GM18498 (cell line): Measurements from ENCODE around the gene SLC38A5.
"Not testable (repeated sequence)": the region's sequence is repeated elsewhere in the genome, so short reads cannot be mapped to it uniquely, and the experiment has no call there.

Source experiments
- ATAC-seq: cut with Tn5 transposase; IDR thresholded peaks from one replicate; pipeline ENCODE4 v1.9.1; 2021; ENCODE audit warnings: mild to moderate bottlenecking, moderate library complexity; ENCODE audit not compliant: unreplicated experiment

Gene SLC38A5

DNA sequence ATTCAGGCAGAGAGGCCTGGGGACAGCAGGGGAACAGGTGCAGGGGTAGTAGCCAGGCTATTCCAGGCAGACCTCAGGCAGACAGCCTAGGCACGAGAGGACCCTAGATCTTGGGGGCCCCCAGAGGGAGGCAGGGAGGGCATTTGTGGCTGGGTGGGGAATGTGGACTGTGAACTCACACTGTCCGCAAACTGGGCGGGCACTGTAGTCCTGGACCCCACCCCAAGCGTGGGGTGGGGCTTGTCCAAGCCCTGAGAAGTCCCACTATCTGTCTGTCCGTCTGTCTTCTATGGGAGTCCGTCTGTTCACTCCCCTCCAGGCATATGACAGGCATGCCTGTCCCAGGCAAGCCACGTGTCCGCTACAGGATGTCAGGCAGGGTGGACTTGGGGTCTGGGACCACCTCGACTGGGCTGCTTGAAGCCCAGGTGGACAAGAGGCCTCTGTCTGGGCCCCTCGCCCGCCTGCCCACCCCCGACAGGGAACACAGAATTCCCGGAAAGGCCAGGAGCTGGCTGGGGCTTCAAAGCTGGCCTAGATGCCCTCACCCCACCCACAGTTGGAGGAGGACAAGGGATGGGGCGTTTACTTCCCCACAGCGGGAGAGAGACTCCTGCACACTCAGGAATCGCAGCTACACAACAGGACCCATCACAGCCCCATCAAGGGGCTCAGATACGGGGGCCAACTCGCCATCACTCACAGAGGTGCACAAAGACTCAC lies at the start of gene SLC38A5:
SLC38A5 (minus strand) TSS at position 151 of the 723 bp plus-strand sequence. CDS start 2,336 bp downstream, outside the sequence.
- no peak for ATAC-seq

DNA sequence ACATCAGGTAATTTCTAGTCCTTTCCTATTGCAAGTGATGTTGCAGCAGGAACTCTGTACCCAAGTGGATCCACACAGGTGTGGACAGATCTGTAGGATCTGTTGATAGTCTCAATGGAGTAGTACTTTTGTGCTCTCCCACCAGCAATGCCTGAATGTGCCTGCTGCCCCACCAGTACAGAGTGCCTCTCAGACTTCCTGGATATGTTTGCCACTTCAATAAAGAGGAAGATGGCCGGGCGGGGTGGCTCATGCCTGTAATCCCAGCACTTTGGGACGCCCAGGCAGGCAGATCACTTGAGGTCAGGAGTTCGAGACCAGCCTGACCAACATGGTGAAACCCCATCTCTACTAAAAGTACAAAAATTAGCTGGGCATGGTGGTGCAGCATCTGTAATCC lies 49.4 kb upstream of the SLC38A5 start:
- not testable (repeated sequence) for ATAC-seq

DNA sequence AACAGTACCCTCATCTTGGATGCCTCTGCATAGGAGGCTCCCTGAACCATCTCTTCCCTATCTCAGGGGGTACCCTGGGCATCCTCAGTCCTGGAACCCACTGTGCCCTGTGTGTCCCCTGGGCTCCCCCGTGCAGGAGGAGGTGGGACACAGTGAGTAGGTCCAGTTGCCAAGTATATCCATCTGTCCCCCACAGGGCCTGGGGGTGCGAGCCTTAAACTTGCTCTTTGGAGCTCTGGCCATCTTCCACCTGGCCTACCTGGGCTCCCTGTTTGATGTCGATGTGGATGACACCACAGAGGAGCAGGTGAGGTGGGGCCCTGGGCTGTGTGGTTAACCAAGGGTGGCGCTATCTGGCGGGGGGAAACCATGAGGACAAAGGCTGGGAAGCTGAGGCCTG lies 46.9 kb upstream of the SLC38A5 start:
- no peak for ATAC-seq

DNA sequence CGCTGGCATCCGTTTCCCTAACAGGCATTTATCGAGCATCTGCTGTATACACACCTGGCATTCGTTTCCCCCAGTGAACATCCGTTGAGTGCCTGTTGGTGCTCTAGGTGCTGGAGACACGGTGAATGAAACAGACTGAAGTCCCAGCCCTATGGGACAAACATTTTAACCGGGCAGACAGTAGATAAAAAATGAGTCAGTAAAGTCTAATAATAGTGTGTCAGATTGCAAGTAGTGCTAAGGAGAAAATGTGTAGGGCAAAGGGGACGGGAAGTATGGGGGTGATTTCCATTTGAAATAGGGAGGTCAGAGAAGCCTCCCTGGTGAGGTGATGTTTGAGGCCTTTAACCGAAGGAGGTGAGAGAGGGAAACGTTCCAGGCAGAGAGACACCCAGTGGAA lies 46.2 kb upstream of the SLC38A5 start:
- ATAC-seq: no peak

DNA sequence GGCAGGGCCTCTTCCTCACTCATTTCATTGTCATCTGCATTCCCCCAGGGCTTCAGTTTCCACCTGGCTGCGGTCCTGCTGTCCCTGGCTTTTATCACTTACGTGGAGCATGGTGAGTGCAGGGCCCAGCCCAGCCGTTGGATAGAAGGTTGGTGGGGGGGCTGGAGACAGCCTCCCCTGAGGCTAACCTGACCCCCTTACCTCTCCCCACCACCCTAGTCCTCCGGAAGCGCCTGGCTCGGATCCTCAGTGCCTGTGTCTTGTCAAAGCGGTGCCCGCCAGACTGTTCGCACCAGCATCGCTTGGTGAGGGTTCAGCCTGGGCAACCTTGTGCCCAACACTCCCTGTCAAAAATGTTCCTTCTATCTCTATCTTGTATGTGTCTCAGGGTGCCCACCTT lies 45.8 kb upstream of the SLC38A5 start:
- no peak for ATAC-seq

DNA sequence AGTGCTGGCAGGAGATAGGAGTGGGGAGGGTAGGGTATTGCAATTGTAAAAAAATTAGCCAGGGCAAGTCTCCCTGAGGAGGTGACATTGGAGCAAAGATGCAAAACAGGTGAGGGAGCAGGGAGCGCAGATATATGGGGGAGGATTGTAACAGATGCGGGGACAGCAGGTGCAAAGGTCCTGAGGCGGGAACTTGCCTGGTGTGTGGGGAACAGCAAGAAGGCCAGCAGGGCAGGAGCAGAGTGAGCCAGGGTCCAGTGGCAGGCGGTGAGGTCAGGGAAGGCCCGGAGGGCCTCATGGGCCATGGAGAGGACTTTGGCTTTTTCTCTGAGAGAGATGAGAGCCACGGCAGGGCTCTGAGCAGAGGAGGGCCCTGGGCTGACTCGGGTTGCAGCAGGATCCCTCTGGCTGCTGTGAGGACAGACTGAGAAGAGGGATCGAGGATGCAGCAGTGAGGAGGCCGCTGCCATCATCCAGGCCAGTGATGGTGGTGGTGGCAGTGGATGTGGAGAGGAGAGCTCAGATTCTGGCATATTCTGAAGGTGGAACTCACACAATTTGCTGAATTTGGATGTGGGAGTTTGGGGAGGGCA lies 44.9 kb upstream of the SLC38A5 start:
- ATAC-seq: no peak

DNA sequence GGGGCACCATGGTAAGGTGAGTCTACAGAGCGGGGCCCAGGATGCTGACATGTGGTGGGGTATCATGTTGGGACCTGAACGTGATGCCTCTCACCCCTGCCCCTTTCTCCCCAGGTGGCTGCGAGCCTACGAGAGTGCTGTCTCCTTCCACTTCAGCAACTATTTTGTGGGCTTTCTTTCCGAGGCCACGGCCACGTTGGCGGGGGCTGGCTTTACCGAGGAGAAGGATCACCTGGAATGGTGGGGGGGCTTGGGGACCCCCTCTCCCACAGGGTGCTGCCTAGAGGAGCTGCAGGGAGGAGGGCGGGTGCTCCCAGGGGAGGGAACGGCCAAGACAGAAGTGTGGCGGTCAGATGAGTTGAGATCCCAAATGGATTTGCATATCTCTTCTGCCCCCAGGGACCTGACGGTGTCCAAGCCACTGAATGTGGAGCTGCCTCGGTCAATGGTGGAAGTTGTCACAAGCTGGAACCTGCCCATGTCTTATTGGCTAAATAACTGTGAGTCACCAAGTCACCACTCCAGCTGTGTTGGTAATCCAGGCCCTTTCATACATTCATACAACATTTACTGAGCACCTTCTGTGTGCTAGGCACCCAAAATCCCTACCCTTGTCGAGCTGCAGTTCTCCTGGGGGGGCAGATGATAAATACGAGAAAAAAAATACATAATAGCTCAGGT lies 44.2 kb upstream of the SLC38A5 start:
- no peak for ATAC-seq

DNA sequence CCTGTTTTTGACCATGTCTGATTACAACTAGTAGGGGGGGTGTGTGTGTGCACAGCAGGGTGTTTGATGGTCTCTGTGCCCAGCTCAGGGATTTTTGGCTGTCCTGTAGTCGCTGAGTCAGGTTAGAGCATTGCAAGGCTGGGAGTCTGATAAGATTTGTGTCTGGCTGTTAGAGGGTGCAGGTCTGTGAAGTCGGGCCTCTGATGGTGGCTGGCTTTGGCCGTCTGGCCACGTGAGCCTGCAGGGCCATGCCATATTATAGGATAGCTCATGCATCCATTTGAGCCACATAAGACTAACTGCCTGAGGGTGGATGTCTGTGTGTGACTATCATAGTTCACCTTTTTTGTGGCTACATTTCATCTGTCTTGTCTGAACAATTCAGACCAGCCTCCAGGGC lies 43.6 kb upstream of the SLC38A5 start:
- ATAC-seq: no peak

DNA sequence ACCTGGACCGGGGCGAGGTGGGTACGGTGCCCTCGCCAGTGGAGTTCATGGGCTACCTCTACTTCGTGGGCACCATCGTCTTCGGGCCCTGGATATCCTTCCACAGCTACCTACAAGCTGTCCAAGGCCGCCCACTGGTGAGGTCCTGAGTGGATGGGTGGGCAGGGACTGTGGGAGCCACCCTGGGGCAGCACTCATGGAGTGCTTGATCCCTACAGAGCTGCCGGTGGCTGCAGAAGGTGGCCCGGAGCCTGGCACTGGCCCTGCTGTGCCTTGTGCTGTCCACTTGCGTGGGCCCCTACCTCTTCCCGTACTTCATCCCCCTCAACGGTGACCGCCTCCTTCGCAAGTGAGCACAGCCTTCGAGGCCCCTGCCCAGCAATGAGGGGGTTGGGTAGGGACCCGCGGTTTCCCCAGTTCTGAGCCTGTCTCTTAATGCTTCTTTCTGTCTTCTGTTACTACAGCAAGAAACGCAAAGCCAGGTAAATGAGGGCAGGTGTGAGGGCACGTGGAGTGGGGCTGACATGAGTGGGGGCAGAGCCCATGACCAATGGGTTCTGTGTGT lies 42.4 kb upstream of the SLC38A5 start:
- ATAC-seq: no peak

DNA sequence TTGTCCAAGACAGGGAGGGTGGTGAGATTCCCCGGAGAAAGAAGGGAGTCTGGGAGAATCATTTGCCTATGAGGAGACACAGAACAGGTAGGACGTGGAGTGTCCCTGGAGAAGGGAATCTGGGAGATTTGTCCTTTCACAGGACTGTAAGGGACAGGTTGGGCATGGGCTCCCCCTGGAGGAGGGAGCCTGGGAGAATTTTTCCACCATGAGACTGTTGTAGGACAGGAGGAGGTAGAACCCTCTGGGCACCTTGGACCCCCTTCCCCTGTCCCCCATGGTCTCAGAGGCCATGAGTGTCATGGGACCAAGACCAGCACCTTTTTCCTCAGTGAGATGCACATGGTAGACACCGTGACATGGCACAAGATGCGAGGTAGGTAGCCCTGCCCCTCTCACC lies 41.5 kb upstream of the SLC38A5 start:
- no peak for ATAC-seq

DNA sequence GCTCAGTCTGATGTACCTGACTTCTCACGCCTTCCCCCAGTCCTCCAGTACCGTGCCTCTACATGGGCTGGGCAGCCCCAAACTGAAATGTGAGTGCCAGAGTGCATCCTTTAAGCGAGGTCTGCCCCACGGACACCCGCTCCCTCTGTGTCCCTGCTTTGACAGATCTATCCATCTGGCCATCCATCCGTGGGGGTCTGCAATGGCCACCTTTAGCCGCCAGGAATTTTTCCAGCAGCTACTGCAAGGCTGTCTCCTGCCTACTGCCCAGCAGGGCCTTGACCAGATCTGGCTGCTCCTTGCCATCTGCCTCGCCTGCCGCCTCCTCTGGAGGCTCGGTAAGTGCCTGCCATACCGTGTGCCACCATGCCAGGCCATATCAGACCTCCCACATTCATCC lies 39.6 kb upstream of the SLC38A5 start:
- ATAC-seq: no peak

DNA sequence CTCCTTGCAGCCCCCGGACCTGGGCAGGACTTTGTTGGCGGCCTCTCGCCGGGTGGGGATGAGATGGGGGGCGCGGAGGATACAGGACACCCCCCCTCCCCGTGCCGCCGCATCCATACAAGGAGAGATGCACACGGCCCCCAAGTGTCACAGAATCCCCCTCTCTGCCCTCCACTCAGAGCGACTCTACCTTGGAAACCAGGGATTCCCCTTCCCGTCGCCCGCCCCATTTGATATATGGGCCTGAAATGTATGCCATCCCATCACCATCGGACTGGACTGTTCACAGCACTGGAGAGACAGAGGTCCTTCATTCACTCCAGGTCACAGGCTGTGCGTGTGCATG lies 39.2 kb upstream of the SLC38A5 start:
- ATAC-seq: no peak

DNA sequence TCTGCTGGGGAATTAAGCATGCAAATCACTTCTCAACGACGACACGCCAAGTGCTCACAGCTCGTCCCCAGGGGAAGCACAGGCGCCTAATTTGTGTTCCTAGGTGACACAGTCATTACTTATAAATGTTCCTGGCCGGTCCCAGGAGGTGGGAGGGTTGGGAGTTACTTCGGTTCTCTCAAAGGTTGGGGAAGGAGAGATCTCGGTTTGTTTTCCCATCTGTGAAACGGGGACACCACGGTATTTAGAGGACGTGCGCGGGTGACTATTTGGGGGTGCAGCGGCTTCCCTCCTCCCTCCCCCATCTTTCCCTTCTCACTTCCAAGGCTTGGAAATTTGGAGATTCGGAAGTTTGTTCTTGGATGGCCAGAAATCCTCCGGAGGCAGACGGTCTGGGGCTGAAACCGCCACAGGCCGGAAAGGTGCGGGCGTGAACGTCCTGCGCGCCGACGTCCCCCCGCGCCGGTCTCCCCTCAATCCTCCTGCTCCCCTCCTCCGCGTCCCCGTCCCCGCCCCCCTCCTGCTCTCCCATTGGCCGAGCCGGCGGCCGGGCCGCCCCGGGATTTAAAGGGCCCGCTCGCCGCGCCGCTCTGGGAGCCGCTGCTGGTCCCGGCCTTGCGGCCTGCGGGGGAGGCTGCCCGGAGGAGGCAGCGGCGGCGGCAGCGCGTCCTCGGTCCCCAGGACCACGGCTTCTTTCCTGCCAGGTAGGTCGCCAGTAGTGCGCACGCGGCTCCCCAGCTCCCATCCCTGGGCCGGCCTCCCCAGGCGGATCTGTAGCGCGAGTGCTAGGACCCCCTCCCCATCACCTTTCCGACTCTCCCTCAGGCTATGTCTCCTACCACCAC lies 38.6 kb upstream of the SLC38A5 start, which contains the start of gene PORCN:
PORCN (plus strand) TSS at position 593 of the 845 bp plus-strand sequence. CDS start 829 bp downstream, outside the sequence.
- peak; percentile 88 for ATAC-seq

DNA sequence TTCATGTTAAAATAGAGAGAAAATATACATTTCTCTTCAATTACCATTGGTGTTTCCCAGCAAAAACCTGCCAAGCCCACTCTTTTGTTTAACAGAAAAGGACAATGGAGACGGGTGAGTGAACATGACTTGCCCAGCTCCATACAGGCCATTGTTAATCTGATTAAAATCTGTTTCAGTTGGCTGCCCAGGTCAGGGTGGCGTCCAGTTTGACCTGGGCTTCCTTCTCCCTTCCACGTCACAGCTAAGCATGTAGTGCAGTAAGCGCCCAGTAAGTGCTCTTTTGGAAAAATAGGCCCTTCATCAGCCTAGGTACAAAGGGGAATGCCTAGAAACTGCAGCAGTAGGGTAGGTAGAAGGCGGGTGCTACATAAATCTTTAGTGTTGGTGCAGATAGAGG lies 37.2 kb upstream of the SLC38A5 start:
- ATAC-seq: no peak

DNA sequence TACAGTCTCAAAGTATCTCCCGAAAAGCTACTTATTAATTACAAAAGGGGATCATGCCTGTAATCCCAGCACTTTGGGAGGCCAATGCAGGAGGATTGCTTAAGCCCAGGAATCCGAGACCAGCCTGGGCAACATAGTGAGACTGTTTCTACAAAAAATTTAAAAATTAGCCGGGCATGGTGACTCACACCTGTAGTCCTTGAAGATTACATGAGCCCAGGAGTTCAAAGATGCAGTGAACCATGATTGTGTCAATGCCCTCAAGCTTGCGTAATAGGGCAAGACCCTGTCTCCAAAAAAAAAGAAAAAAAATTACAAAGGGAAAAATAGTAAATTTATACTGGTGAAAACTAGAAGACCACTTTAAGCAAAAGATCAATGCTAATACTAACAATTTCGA lies 35.4 kb upstream of the SLC38A5 start:
- no peak for ATAC-seq

DNA sequence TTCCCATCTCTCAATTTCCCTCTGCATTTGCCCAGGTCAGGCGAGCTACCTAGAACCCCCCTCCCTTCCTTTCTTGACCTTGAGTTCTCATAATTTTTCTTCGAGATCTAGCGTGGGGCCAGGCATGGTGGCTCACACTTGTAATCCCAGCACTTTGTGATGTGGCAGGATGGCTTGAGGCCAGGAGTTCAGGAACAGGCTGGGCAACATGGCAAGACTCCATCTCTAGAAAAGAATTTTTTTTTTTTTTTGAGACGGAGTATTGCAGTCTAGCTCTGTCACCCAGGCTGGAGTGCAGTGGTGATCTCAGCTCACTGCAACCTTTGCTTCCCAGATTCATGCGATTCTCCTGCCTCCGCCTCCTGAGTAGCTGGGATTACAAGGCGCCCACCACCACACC lies 34.2 kb upstream of the SLC38A5 start:
- ATAC-seq: no peak

DNA sequence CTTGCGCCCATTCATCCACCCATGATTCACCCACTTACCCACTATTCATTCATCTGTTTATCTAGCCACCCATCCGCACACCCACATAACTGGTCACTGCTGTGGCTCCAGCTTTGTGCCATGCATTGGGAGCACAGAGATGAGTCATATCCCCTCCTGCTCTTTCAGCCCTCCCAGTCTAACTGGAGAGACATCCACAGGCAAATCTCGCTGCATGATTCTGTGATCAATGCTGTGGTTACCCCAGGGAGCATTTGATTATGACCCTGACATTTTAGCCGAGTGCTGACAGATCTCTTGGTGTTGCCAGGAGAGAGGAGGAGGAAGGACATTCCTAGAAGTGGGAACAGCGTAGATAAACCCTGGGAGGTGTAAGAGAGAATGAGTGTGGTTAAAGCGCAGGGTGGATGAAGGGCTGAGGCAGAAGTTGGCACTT lies 28.3 kb upstream of the SLC38A5 start:
- no peak for ATAC-seq

DNA sequence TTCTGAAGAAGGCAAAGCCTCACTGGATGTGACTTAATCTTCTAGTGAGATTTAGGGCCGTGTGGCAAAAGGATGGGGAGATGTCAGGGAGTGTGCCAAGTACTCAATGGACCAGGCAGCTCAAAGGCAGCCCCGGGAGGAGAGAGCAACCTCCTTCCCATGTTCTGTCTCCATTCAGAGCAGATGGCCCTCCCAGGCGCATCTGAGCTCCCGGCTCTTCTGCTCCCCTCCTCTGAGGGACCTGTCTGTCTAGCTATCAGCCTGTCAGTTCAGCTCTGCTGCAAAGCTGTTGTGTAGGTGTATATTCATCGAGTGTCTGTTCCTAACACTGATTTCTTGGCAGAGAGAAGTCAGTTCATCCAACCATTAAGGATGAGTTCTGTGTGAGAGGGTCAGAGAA lies 27.8 kb upstream of the SLC38A5 start:
- no peak for ATAC-seq

DNA sequence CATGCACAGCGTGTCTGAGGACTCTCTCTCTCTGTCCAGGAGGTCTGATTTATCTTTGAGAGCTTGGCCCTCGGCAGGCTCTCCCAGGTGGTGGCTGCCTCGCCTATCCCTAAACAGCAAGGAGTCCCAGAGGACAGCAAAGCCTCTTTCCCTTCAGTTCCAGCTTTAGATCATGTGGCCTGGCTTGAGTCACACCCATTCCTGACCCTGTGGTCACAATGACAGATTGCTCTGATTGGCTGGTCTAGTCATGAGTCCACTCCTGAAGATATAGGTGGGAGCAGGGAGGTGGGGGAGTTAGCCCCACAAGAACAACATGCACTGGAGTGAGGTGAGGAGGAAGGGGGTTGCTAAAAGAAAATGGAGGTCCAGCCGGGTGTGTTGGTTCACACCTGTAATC lies 26.6 kb upstream of the SLC38A5 start:
- ATAC-seq: no peak

DNA sequence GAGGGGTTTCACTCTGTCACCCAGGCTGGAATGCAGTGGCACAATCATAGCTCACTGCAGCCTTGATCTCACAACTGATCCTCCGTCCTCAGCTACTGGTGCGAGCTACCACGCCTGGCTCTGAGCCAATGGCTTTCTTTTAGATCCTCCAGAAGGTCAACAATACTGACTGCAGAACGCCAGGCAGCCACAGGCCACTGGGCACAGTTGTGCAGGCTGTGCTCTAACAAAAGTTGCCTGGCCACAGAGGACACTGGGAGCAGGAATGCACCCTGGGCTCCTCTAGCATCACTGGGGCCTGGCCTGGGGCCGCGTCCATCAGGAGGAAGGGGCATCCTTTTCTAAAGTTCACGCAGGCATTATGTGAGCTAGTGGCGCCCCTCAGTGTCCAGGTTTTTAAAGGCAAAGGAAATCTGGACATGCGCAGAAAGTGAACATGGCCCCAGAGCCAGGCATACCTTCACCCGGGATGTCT lies 23.9 kb upstream of the SLC38A5 start:
- ATAC-seq: no peak
